NCI-H2171 (cell line): ENCODE results near the gene NEIL3.

ENCODE experiments used
- DNase-seq: peaks from one replicate; lab custom pipeline; 2025; lab: John Stamatoyannopoulos, UW

NEIL3 gene, protein sequence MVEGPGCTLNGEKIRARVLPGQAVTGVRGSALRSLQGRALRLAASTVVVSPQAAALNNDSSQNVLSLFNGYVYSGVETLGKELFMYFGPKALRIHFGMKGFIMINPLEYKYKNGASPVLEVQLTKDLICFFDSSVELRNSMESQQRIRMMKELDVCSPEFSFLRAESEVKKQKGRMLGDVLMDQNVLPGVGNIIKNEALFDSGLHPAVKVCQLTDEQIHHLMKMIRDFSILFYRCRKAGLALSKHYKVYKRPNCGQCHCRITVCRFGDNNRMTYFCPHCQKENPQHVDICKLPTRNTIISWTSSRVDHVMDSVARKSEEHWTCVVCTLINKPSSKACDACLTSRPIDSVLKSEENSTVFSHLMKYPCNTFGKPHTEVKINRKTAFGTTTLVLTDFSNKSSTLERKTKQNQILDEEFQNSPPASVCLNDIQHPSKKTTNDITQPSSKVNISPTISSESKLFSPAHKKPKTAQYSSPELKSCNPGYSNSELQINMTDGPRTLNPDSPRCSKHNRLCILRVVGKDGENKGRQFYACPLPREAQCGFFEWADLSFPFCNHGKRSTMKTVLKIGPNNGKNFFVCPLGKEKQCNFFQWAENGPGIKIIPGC

DNA sequence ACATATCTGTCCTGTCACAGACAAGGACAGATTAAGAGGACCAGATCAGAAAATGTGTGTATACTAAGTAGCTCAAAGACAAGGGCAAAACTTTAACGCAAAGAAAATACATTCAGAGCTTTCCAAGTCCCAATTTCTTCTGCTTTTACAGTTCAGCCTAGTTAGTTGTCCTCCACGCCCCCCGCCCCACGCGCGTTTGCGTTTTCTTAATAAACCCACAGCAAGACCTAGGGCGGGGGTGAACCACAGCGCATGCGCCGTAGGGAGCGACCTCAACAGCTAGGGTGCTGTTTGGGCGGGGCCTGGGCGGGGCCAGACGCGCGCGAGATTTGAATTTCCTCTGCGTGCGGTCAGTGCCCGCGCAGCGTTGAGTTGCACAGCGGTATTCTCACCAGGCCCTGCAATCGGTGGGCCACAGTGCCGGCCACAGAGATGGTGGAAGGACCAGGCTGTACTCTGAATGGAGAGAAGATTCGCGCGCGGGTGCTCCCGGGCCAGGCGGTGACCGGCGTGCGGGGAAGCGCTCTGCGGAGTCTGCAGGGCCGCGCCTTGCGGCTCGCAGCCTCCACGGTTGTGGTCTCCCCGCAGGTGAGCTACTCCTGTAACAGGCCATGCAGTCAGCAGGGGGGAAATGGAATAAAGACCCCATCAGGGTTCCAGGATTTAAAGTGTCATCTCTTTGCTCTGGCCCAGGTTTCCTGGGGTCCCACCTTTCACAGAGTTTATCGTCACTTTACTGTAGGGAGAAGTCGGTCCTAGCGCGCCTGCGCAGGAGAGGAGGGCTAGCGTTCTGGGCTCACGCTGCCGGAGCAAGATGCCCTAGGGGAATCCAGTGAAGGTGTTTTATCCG is at the start of gene NEIL3:
Gene NEIL3 (plus strand): TSS at position 353 of the 850 bp plus-strand sequence. CDS start 80 bp downstream, at position 433.
- peak; percentile 50 for DNase-seq

DNA sequence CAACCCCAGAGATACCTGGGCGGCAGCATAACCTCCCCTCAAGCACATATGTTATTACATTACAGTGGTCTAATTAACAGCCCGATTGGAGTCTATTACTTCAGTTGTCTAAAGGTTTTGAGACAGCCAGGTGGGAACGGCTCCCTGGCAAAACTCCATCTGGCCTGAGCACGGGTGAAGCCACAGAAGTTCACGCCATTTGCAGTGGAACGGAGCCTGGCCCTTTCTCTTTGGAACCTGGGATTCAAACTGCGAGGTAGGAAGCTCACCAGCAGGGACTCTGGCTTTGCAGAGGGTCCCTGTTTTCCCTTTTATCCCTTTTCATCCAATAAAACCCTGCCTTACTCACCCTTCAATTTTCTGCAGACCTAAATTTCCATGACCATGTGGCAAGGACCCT is 45.9 kb upstream of the NEIL3 start:
- DNase-seq, result no peak

DNA sequence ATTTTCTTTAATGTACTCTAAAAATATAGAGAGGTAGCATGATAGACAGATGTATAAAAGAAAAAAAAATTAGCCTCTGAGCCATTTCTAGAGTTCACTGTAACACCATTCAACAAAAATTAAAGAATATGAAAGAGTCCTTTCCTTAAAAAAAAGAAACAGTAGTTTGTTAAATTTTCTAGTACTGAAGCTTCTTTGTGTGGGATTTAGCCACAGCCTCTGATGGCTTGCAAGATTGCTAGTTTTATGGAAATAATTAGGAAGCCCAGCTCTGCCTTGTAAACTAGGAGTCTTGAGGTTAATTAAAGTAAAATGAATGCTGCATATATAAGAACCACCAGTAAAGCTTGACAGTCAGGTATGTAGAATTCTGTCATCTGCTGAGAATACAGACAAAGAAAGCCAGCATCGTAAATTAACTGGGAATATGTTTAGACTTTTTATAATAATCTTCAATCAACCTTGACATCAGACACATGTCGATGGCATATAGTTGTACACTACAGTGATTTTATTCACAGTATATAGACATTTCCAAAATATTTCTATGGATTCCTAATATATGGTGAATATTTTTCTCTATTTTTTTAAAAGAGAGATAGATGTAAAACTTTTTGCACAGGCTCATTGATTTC is 44.8 kb upstream of the NEIL3 start:
- DNase-seq, result no peak

DNA sequence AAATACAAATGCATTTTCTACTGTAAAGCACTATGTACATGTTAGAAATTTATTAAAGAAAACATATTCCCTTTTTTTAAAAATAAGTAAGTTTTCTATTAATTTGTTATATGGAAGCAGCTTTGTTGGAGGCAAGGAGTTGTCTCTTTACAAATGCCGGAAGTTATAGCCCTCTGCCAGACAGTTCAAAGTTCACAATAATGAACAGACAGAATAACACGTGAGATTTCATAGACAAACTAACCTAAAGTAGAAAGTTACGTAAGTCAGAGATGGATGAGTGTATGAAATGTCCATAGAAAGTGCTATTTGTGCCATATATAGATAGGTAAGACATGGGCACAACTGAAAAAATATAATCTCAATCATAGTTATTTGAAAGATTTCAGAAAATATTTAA is 43.9 kb upstream of the NEIL3 start:
- DNase-seq, result no peak

DNA sequence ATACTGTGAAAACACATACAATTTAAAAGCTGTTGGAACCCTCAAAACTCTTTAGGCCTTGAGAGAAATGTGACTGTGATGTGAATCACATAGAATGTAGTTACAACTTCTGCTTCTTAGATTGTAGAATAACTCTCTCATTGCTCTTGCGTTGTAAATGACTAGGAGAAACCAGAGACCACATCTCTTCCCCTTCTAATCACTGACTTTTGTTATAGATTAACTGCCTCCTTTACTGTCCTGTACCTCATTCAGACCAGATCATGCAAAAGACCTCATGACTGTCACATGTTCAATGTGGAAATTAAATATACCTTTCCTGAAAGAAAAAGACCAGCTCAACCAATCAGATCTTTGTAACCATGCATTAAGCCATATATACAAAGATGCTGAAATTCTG is 43.2 kb upstream of the NEIL3 start:
- no peak for DNase-seq

DNA sequence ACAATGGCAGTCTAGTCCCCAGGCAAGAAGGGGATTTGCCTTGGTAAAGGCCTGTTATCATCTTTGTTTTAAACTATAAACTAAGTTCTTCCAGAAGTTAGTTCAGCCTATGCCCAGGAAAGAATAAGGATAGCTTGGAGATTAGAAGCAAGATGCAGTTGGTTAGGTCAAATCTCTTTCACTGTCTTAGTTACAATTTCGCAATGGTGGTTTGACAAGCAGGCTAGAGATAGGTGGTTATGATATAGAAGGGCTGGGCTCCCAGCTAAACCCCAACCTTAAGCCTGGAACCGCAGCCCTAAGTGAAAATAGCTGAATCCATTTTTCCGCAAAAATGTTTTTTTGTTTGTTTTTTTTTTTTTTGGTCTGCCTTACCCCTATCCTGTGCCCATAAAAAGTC is 41.8 kb upstream of the NEIL3 start:
- DNase-seq, result no peak

DNA sequence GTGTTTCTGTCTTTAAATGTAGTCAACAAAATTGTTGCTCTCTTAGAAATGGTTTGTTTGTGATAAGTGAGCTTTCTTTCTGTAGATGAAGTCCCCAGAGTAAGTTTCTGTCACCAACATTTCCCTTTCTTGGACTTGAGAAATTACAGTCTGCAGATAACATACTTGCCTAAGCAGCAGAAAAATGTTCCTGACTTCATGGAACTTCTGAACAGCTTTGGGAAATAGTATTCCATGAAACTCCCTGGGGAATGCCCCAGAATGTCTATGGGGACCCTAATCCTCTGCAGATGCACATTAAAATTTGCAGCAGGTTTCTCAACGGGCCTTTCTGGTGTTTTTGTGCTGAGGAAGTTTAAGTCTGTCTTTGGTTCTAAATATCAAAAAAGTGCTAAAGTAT is 38.6 kb upstream of the NEIL3 start:
- no peak for DNase-seq

DNA sequence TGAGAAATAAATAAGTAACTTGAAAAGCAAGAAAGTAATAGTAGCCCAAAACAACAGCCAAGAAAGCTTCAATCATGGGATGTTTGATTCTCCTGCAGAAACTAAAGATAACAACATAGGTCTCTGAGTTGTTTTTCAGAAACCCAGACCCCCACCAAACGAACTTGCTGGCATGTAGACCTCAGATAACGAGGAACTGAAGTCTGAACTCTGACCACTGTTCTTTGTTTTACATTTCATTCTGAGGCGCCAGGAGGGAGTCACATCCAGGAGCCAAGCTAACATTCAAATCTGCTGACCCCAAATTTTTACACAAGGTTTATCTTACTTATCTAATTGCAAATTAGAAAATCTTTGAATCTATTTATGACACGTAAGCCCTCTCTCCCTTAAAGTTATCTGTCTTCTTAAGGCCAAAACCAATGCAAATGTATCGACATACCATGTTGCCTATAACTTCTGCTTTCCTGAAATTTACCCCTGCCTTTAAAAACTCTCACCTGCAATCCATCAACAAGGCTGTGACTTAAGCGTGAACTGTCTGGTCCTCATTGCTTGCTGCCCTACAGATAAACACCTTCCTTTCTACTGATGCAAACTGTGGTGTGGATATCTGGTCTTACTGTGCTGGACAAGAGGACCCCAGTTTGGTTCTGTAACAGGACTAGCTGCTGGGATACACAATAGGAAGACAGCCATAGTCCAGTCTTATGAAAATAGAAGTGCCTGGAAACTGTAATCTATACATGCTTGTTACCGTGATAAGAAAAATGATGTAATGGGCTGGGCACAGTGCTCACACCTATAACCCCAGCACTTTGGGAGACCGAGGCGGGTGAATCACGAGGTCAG is 37.5 kb upstream of the NEIL3 start:
- DNase-seq, result no peak

DNA sequence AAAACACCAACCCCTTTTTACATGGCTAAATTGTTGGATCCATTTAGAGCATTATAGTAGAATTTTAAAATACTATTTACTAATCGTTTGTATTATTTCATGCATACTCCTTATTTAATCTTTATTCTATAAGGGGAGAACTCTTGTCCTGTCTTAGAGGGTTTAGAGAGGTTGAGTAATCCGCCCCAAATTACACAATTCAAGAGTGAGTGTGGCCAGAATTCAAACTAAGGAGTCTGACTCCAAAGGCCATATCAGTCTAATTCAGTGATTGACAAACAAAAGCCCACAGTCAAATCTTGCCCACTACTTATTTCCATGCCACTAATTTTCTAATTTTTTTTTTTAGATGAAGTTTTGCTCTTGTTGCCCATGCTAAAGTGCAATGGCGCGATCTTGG is 33.7 kb upstream of the NEIL3 start:
- DNase-seq, result no peak

DNA sequence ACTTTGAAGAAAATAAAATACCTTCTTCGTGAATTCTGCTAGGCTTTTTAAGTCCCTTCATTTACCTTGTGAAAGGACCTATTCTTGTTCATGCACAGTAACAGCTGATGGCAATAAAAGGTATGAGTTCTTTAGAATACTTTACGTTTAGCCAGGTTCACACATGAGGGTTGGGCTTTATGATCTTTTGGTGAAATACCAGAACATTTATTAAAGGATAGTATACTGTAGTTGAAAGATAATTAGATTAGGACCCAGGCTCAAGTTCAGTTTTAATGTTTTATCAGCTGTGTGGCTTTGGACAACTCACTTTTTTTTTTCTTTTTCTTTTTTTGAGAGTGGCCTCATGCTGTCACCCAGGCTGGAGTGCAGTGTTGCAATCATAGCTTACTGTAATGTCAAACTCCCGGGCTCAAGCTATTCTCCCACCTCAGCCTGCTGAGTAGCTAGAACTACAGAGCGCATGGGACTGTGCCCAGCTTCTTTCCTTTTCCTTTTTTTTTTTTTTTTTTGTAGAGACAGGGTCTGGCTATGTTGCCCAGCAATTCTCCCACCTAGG is 28.2 kb upstream of the NEIL3 start:
- no peak for DNase-seq

DNA sequence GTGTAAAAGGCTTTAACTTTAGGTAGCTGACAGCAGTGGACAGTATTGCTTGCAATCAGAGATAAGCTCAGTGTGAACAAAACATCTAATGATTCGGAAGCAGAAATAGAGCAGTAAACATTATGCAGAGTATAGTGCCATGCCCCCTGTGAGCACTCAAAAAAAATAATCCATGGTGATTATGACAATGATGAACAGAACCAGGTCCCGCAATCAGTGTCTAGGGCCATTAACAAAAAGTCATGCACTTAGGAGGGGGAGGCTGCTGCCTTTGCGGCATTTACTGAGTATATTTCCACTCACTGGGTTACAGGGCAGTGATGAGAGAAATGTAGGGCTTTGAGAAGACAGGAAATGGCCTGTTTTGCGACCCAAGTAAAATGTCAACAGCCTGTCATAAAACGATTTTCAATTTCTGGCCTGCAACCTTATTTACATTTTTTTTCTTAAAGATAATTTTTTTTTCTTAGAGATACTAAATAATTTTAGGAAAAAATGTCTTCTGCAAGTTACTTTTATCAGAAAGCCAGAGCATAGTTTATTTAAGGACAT is 27.3 kb upstream of the NEIL3 start:
- no peak for DNase-seq

DNA sequence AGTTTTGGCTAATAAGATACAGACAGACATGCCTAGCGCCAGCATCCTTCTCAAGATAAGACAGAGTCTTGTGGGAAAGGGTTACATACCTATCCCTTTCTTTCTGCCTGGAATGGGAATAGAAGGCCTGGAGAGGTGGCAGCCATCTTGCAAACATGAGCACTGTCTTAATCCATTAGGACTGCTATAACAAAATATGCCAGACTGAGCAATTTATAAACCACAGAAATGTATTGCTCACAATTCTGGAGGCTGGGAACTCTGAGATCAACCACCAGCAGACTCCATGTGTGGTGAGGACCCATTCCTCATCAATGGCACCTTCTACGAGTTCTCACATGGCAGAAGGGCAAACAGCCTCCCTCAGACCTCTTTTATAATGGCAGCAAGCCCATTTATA is 26.5 kb upstream of the NEIL3 start:
- no peak for DNase-seq

DNA sequence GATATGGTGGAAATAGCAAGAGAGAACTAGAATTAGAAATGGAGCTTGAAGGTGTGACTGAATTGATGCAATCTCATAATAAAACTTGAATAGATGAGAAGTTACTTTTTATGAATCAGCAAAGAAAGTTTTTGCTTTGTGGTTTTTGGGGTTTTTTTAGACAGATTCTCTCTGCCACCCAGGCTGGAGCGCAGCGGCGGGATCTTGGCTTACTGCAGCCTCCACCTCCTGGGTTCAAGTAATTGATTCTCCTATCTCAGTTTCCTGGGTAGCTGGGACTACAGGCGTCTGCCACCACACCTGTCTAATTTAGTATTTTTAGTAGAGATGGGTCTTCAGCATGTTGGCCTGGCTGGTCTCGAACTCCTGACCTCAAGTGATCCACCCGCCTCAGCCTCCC is 23.7 kb upstream of the NEIL3 start:
- DNase-seq, result no peak

DNA sequence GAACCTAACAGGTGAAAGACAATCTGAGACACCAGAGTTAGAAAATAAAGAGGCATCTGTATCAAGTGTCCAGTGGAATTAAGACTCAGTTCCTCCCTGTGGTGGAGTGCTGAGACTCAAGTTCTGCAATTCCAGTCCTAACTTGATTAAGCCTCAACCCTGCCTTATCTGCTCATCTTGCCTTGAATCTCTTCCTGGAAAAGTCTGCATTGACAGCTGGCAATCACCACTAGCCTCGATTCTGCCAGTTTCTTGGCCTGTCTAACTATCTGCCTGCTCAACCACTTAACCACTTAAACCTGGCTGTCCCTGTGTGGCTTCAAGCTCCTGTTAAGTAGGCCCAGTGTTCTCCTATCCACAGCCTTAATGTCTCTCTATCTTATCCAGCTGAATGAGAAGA is 22.4 kb upstream of the NEIL3 start:
- DNase-seq, result no peak

DNA sequence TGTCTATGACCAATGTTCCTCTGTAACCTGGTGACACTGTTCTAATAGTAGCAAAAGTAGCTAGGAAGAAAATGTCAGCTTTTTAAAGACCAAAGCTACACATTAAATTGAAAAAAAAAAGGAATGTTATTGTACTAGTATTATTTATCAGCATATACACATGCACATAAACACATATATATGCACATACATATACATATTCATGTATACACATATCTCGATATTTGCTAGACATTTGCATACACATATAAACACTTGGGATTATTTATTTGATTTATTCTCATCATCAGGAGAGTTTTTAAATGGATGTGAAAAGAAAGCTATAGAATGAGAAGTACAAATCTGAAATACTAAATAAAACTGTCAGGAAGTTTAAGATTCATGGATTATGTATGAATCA is 21.3 kb upstream of the NEIL3 start:
- no peak for DNase-seq

DNA sequence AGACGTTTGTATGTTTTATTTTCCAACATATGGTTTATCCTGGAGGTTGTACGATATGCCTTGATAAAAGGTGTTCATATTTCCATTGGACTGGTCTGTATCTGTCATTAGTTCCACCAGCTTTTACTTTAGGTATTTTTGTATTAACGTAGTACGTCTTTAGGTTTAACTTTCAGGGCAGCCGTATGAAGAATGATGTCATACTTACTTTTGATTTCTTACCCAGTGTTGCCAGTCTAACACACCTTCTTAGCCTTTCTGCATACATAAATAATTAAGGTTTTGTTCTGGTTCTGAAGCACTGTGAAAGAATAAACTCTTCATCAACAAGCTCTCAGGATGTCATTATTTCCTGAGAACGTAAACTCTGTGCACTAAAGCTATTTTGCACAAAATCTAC is 18.9 kb upstream of the NEIL3 start:
- DNase-seq, result no peak

DNA sequence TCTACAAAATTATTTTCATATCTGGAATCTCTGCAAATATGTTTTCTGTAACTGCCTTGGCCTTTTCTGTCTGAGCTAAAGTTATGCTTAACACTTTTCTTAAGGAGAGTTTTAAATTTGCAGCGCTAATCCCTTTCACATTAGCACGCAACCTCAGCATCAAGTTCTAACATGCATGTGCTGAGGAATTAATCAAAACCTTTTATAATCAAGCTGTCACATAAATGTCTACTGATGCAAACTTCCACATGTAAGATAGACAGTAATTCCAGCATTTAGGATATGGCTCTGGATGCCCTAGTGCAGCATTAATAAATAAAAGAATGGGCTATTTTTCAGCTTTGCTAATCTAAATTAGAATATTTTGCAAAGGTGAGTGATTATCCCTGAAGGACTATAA is 17.5 kb upstream of the NEIL3 start:
- DNase-seq, result no peak

DNA sequence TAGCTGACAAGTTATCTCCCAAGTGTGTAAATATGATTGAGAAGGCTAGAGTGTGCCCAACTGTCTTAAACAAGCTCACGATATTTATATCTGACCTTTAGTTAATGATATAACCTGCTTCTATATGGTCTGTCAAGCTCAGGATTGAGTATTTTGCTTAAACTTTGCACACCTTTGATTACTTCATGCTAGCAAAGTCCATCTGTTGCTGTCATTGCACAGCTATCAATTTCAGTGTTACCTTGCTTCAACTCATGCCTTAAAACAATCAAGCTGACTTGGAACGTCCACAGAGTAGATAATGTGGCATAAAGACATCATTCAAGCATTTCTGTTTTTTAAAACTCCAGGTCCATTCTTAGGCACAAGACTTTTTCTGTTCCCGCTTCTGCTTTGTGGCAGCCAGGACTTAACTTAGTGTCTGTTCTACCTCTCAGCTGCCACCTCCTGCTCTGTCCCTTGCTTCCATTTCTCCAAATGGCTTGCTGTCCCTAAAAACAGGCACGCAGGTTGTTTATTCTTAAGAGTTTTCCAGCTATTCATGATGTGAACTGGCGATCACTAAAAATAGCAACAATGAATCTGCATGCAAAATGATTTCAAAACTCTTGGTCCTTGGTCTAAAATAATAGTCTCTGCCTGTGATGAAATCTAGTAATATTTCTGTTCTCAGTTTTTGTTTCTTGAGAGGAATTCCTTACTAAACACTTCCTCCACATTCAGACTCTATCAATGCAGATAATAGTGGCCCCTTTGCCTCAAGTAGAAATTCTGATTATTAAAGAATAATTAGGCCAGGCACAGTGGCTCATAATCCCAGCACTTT is 16.3 kb upstream of the NEIL3 start:
- no peak for DNase-seq

DNA sequence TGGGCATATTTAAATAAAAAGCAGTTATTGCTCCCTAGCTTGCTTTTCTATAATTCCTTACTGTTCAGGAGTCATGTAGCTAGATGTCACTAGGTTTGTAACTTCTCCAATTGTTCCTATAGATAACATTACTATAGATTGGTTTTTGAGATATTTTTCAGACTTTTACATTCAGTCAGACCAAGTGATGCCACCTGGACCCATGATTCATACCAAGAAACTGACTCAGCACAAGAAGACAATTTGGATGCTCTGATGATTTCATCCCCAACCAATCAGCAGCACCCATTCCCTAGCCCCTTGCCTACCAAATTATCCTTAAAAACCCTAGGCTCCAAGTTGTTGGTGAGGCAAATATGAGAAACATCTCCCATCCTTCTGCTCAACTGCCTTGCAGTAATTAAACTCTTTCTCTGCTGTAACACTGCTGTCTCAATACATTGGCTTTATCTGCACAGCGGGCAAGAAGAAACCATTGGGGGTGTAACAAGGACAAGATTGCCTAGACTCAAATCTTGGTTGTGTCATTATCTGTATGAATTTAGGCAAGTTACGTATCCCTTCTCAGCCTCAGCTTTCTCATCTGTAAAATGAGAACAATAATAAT is 11.8 kb upstream of the NEIL3 start:
- no peak for DNase-seq
